T-helper 22 cell (primary cell): Measurements from ENCODE around the gene SOX4.

Experiments
- DNase-seq: peaks from one replicate; pipeline ENCODE4 v3.0.0-alpha.2; 2020; ENCODE audit warnings: low read depth

SOX4 gene

DNA sequence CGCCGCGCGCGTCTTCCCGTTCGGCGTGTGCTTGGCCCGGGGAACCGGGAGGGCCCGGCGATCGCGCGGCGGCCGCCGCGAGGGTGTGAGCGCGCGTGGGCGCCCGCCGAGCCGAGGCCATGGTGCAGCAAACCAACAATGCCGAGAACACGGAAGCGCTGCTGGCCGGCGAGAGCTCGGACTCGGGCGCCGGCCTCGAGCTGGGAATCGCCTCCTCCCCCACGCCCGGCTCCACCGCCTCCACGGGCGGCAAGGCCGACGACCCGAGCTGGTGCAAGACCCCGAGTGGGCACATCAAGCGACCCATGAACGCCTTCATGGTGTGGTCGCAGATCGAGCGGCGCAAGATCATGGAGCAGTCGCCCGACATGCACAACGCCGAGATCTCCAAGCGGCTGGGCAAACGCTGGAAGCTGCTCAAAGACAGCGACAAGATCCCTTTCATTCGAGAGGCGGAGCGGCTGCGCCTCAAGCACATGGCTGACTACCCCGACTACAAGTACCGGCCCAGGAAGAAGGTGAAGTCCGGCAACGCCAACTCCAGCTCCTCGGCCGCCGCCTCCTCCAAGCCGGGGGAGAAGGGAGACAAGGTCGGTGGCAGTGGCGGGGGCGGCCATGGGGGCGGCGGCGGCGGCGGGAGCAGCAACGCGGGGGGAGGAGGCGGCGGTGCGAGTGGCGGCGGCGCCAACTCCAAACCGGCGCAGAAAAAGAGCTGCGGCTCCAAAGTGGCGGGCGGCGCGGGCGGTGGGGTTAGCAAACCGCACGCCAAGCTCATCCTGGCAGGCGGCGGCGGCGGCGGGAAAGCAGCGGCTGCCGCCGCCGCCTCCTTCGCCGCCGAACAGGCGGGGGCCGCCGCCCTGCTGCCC, 1.1 kb downstream of the SOX4 start:
- DNase-seq = no peak

DNA sequence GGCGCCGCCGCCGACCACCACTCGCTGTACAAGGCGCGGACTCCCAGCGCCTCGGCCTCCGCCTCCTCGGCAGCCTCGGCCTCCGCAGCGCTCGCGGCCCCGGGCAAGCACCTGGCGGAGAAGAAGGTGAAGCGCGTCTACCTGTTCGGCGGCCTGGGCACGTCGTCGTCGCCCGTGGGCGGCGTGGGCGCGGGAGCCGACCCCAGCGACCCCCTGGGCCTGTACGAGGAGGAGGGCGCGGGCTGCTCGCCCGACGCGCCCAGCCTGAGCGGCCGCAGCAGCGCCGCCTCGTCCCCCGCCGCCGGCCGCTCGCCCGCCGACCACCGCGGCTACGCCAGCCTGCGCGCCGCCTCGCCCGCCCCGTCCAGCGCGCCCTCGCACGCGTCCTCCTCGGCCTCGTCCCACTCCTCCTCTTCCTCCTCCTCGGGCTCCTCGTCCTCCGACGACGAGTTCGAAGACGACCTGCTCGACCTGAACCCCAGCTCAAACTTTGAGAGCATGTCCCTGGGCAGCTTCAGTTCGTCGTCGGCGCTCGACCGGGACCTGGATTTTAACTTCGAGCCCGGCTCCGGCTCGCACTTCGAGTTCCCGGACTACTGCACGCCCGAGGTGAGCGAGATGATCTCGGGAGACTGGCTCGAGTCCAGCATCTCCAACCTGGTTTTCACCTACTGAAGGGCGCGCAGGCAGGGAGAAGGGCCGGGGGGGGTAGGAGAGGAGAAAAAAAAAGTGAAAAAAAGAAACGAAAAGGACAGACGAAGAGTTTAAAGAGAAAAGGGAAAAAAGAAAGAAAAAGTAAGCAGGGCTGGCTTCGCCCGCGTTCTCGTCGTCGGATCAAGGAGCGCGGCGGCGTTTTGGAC, 2.0 kb downstream of the SOX4 start:
- DNase-seq = no peak

DNA sequence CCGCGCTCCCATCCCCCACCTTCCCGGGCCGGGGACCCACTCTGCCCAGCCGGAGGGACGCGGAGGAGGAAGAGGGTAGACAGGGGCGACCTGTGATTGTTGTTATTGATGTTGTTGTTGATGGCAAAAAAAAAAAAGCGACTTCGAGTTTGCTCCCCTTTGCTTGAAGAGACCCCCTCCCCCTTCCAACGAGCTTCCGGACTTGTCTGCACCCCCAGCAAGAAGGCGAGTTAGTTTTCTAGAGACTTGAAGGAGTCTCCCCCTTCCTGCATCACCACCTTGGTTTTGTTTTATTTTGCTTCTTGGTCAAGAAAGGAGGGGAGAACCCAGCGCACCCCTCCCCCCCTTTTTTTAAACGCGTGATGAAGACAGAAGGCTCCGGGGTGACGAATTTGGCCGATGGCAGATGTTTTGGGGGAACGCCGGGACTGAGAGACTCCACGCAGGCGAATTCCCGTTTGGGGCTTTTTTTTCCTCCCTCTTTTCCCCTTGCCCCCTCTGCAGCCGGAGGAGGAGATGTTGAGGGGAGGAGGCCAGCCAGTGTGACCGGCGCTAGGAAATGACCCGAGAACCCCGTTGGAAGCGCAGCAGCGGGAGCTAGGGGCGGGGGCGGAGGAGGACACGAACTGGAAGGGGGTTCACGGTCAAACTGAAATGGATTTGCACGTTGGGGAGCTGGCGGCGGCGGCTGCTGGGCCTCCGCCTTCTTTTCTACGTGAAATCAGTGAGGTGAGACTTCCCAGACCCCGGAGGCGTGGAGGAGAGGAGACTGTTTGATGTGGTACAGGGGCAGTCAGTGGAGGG, 2.8 kb downstream of the SOX4 start:
- DNase-seq = no peak

DNA sequence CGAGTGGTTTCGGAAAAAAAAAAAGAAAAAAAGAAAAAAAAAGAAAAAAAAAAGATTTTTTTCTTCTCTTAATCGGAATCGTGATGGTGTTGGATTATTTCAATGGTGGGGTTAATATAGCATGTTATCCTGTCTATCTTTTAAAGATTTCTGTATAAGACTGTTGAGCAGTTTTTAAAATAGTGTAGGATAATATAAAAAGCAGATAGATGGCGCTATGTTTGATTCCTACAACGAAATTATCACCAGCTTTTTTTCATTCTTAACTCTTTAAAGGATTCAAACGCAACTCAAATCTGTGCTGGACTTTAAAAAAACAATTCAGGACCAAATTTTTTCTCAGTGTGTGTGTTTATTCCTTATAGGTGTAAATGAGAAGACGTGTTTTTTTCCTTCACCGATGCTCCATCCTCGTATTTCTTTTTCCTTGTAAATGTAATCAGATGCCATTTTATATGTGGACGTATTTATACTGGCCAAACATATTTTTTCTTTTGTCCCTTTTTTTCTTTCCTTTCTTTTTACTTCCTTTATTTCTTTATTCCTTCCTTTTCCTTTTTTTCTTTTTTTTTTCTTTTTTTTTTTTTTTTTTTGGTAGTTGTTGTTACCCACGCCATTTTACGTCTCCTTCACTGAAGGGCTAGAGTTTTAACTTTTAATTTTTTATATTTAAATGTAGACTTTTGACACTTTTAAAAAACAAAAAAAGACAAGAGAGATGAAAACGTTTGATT, 3.6 kb downstream of the SOX4 start:
- no peak for DNase-seq

DNA sequence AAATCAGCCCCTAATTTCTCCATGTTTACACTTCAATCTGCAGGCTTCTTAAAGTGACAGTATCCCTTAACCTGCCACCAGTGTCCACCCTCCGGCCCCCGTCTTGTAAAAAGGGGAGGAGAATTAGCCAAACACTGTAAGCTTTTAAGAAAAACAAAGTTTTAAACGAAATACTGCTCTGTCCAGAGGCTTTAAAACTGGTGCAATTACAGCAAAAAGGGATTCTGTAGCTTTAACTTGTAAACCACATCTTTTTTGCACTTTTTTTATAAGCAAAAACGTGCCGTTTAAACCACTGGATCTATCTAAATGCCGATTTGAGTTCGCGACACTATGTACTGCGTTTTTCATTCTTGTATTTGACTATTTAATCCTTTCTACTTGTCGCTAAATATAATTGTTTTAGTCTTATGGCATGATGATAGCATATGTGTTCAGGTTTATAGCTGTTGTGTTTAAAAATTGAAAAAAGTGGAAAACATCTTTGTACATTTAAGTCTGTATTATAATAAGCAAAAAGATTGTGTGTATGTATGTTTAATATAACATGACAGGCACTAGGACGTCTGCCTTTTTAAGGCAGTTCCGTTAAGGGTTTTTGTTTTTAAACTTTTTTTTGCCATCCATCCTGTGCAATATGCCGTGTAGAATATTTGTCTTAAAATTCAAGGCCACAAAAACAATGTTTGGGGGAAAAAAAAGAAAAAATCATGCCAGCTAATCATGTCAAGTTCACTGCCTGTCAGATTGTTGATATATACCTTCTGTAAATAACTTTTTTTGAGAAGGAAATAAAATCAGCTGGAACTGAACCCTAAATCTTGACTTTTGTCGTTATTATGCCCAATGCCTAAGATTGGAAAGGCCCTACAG, 4.5 kb downstream of the SOX4 start:
- no peak for DNase-seq

DNA sequence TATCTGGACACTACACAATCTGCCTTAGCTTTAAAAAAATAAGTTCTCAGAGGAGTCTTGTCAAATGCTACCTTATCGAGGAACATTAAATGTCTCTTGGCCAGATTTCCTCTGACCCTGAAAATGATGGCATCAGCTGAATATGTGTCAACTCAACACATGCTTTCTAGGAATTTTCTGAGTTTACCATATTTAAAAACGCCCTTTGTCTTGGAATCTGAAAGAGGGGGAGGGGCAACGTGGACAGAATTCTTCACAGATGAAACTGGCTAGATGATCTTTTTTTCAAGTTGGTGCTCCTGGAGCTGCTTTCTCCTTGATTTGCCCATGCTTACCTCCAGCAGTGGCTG, 5.1 kb downstream of the SOX4 start:
- DNase-seq = no peak

DNA sequence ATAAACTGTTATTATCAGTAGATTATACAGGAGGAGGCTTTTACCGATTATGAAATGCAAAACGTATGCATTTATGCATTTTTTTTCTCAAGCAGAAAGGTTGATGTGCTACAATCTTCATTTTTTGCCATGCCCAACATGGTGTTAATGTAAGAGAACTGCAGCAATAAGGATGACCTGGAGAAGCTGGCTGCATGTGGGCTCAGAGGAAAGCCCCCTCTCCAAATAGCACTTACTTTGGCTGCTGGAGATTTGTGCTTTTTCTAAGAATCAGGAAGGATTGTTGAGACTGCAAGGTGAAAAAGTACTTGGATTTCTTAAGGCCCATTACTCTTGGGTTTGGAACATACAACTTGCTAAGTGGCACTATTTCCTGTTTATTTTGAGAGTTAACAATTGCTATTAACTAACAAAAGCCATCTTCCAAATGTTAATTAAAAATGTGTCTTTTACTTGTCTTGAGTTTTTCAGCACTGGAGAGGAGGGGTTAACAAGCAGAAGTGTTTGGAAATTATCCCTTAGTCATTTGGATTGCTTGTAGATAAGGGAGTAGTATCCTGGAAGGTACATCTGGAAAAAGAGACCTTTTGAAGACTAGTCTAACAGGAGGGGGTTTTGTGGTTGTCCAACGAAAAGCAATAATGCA, 5.6 kb downstream of the SOX4 start:
- no peak for DNase-seq

DNA sequence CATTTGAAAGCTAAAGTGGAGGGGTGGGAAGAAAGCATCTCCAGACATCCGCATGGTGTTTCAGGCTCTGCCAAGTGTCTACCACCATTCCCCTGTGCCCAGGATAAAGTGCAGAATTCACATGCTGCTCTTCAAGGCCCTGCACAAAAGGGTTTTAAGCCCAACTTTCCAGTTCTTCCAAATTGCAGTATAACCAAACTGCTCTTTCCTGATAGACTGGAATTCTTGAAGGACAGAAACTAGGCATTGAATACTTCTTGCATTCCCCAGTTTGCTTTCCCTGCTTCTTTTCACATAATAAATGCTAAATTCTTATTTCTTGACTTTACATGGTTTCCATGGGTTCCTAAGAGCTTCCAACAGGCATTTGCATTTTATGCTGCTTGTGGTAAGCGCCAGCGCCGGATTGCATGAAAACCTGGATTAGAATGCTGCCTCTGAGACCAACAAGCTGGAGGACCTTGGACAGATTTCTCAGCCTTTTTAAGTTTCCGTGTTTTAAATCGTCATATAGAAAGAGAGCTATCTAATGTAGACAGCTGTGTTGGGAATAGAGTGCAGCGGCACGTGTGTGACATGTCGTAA, 7.9 kb downstream of the SOX4 start:
- DNase-seq = no peak

DNA sequence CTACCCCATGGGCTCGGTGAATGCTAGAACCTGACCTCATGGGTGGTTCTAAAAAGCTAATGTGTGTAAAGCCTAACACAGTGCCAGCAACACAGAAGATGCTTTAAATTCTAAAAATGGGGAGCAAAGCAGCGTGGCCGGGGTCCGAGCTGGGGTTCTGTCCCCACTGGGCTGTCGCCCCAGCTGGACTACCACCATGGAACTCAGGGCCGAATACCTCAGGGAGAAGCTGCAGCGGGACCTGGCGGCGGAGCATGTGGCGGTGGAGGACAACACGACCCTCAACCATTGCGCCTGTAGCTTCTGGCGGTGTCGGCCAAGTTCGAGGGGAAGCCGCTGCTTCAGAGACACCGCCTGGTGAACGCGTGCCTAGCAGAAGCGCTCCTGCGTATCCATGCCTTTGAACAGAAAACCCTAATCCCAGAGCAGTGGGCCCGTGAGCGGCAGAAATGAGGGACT, 8.4 kb downstream of the SOX4 start:
- DNase-seq = no peak

DNA sequence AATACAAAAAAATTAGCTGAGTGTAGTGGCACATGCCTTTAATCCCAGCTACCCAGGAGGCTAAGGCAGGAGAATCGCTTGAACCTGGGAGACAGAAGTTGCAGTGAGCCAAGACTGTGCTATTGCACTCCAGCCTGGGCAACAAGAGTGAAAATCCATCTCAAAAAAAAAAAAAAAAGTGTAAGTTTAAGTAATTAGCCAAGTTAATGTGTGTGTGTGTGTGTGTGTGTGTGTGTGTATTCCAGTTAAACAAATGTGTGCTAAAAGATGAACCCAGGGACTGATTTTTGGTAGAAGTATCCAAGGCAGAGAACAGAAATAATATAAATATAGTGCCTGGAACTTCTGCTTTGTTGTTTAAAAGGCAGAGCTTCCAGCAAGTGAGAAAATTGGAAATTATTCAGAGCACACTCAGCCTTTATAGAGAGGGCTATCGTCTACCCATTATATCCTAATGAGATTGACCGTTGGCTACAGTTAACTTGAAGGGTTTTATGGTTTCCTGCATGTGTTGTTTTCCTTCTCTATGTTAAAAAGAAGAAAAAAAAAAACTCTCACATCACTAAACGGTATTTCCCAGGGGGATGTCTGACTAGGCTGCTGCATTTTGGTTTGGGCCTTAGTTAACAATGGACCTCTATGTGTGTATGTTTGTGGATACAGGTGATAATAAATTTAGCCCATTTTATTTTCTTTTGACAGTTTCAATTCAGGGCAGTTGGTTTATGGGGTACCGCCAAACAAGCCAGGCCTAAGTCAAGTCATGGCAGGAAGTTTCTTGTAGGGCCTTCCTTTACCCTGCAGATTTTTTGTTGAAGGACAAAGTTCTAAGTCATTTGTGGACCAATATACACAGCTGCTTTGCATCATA, 9.8 kb downstream of the SOX4 start:
- no peak for DNase-seq

DNA sequence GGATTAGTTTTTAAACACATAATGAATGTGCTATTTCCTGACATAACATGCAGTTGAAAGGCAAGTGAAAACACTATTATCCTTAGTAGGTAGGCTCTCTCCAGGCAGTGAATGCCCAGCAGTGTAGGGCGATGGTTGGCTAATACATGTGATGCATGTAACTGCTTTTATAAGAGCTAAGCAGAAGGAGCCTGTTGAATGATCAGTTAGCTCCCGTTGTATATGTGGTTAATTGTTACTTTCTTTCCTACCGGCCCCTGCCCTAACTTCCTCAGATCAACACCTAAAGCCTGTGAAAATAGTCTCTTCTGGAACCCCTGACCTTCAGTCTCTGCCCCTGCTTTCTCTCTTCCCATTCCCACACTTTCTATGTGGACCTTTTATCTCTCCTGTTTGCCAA, 10.5 kb downstream of the SOX4 start:
- no peak for DNase-seq

DNA sequence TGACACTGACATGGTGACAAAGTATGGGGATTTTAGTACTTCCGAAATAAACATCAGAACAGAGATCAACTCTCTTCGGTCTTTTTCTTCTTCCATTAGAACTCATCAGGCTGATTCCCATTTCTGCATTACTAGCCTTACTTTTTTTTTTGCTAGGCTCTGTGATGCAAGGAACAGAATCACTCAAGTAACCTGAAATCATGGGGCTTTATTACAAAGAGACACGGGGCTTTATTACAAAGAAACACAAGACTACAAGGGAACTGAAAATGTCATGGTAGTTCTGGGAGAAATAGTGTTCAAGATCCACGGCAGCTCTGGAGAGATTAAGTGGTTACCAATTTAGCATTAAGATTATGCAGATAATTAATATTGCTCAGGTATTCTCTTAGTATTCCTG, 11.6 kb downstream of the SOX4 start:
- DNase-seq = no peak

DNA sequence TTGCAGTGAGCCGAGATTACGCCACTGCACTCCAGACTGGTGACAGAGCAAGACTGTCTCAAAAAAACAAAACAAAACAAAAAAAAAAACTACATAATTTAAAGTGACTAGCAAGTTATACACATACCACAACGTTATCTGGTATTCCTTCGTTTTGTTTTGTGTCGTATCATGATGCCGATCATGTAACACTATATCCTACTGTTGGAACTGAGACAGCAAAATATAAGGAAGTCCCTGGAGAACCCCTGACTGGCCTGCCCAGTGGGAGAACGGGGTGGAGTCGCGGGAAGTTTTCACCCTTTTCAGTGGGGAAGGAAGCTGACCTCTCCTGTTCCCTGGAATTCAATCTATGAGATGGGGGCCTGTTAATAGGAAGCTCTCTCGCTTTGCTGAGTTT, 15.1 kb downstream of the SOX4 start:
- DNase-seq = no peak

DNA sequence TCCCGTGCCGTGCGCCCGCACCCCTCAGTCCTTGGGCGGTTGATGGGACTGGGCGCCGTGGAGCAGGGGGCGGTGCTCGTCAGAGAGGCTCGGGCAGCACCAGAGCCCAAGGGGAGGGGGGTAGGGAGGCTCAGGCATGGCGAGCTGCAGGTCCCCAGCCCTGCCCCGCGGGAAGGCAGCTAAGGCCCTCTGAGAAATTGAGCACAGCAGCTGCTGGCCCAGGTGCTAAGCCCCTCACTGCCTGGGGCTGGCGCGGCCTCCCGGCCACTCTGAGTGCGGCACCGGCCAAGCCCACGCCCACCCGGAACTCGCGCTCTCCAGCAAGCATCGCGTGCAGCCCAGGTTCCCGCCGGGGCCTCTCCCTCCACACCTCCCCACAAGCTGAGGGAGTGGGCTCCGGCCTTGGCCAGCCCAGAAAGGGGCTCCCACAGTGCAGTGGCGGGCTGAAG, 16.4 kb downstream of the SOX4 start:
- DNase-seq = no peak

DNA sequence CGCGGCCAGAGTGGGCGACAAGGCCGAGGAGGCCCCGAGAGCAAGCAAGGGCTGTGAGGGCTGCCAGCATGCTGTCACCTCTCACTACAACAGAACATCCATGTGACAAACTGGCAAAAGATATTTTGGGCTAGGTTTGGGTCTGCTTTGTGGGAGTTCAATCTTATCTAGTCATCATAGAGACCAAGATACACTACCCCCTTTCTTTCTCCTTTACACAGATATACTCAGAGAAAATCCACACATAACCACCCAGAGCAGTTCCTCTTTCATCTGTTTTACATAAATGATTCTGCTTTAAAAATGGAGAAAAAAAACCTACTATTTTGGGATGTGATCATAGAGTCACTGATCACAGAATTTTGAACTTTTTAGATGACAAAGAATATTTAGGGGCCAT, 16.8 kb downstream of the SOX4 start:
- no peak for DNase-seq

DNA sequence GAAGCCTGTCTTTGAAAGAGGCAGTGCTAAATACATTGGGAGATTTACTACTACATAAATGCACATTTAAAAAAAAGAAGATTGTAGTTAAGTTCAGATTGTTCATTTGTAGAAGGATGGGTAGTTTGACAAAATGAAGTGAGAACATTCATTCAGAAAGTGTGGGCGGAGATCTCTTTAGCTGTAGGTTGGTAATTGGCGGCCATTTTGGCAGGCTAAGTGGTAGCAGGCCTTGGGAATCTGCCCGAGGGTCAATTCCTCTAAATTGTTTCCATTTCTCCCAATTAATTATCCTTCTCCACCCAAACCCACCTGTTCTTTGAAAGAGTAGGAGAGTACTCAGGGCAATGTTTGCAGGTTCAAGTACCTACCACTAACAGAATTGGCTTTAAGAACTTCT, 17.9 kb downstream of the SOX4 start:
- DNase-seq = no peak

DNA sequence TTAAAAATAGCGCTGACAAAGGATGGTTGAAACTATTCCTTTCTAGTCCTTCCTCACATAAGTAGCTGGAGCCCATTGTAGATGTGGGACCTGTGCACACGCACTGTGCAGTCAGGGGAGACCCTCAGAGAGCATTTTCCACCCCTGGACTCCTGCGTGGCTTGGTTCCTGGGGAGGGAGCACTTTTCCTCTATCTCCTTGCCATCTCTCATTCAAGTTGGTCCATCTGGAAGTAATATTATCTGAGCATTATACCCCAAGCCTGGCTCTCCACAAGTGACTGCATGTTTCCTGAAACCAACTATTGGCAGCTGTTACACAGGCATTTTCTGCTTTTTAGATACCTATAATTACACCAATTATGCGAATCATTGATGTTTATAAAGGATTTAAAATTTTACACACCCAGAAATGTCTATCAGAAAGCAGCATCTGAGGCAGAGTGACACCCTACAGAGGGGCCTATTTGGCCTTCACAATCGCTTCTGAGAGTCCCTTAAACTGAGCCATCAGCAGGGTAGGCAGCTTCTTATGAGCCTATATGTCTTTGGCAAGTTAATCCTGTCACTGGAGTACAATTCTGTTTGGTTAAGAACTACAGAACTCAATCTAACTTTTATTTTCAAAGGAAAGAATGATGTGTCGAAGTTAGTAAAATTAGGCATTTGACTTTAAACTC, 18.7 kb downstream of the SOX4 start:
- no peak for DNase-seq

DNA sequence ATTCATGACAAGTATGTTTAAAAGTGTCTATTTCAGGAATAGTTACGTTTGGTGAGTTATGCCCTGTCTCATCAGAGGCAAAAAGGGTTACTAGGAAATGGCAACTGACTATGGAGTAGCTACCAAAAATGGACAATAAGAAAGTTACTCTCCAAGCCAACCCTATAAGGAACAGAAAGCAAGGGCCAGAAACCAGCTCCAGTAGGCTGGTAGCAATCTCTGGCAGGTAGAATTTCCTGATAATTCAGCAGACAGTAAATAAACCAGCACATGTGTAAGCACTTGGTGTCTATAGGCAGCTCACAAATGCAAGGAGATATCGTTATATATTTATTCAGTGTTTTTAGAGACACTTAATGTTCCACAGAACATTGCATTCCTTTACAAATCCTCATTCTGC, 20.3 kb downstream of the SOX4 start:
- no peak for DNase-seq
